K562 (cell line): ENCODE measurements around the gene TRIM68. TPM values are rescaled to one million over a fixed set of nuclear protein-coding genes. Genes with fewer than 3 reads are reported as not detected.
A peak's percentile ranks its signal among the peaks of the same experiment; 100 is the strongest.

Experiments used
- ARID3B ChIP-seq: fragments of 250-450 bp; sonication (Bioruptor Pico); IDR thresholded peaks from 2 replicates; pipeline ENCODE4 v1.4.0; 2020; ENCODE audit warnings: borderline replicate concordance
- BRF1 ChIP-seq: IDR thresholded peaks from 3 replicates; pipeline ENCODE4 v1.6.1; 2011; ENCODE audit warnings: borderline replicate concordance, mild to moderate bottlenecking; ENCODE audit not compliant: insufficient read length; ENCODE audit errors: extremely low read depth
- CEBPZ ChIP-seq: fragments of 150-350 bp; IDR thresholded peaks from 2 replicates; pipeline ENCODE4 v1.6.1; 2014; ENCODE audit warnings: low read depth, mild to moderate bottlenecking, low read length, borderline replicate concordance
- E2F1 ChIP-seq: sonication (generic); formaldehyde crosslinking; IDR thresholded peaks from 2 replicates; pipeline ENCODE4 v1.8.1; 2023; ENCODE audit warnings: mild to moderate bottlenecking, missing genetic modification reagents, moderate library complexity
- EP300 ChIP-seq: IDR thresholded peaks from 2 replicates; pipeline ENCODE4 v1.6.1; 2012; ENCODE audit warnings: low read length, improper control_type of control experiment
- ERF ChIP-seq: fragments of 450-650 bp; formaldehyde crosslinking; IDR thresholded peaks from 2 replicates; pipeline ENCODE4 v1.4.0; 2020; ENCODE audit warnings: mild to moderate bottlenecking, mixed read lengths
- HNRNPK ChIP-seq: fragments of 200-400 bp; formaldehyde crosslinking; IDR thresholded peaks from one replicate; pipeline ENCODE4 v1.6.1; 2018; ENCODE audit warnings: mild to moderate bottlenecking, low read depth, low read length; ENCODE audit not compliant: poor library complexity, severe bottlenecking
- KLF13 ChIP-seq: fragments of 450-650 bp; IDR thresholded peaks from 2 replicates; pipeline ENCODE4 v1.6.1; 2016; ENCODE audit warnings: missing genetic modification characterization, low read depth, mild to moderate bottlenecking, missing compliant biosample characterization, moderate library complexity, borderline replicate concordance
- KLF6 ChIP-seq: fragments of 250-450 bp; sonication (Bioruptor Pico); IDR thresholded peaks from 2 replicates; pipeline ENCODE4 v1.4.0; 2020; ENCODE audit warnings: mild to moderate bottlenecking, moderate library complexity, borderline replicate concordance
- LARP7 ChIP-seq: fragments of 450-650 bp; IDR thresholded peaks from 2 replicates; pipeline ENCODE4 v1.6.1; 2016
- NFE2L1 ChIP-seq: fragments of 450-650 bp; IDR thresholded peaks from 2 replicates; pipeline ENCODE4 v1.6.1; 2016; ENCODE audit warnings: missing genetic modification characterization, low read depth, mild to moderate bottlenecking, missing compliant biosample characterization, moderate library complexity, borderline replicate concordance
- PATZ1 ChIP-seq: fragments of 250-450 bp; sonication (Bioruptor Pico); IDR thresholded peaks from 2 replicates; pipeline ENCODE4 v1.5.0; 2020; ENCODE audit warnings: mild to moderate bottlenecking, borderline replicate concordance
- TAF15 ChIP-seq: fragments of 200-400 bp; formaldehyde crosslinking; IDR thresholded peaks from 2 replicates; pipeline ENCODE4 v1.6.1; 2017; ENCODE audit warnings: mild to moderate bottlenecking, low read depth, low read length, moderate library complexity
- U2AF2 ChIP-seq: fragments of 200-400 bp; formaldehyde crosslinking; optimal IDR thresholded peaks from 2 replicates; pipeline ENCODE3; 2017; ENCODE audit warnings: low read depth, mild to moderate bottlenecking, low read length
- ZBTB9 ChIP-seq: fragments of 450-650 bp; formaldehyde crosslinking; IDR thresholded peaks from 2 replicates; pipeline ENCODE4 v1.4.0; 2020; ENCODE audit warnings: mild to moderate bottlenecking, moderate library complexity
- ZKSCAN3 ChIP-seq: fragments of 250-450 bp; sonication (Bioruptor Pico); IDR thresholded peaks from 2 replicates; pipeline ENCODE4 v1.4.0; 2020
- ZNF146 ChIP-seq: IDR thresholded peaks from one replicate; pipeline ENCODE4 v1.6.1; 2018; ENCODE audit warnings: missing compliant biosample characterization; ENCODE audit not compliant: unreplicated experiment
- polyA plus RNA-seq, 8 experiments: library from polyadenylated mRNA; depleted of rRNA in 4 of 8; stranded (reverse) in 5 of 8; unstranded in 3 of 8; fragments of >200 nt; fragmentation: Nextera tagmentation in 2 of 8; fragmentation: Illumina TruSeq in 1 of 8; extraction: Ambion mirVana in 2 of 8; extraction: Trizol in 1 of 8; gene quantifications; 2 replicates each; pipeline versions ENCODE4 v1.2.1 to v1.2.3, GENCODE V29; 2011 to 2014; ENCODE audit warnings: inconsistent platforms in 1 of 8, missing spikeins in 1 of 8
- total RNA-seq, 7 experiments: library from RNA; depleted of rRNA in 6 of 7; stranded (reverse); fragments of >200 nt in 6 of 7; fragmentation: Illumina TruSeq in 2 of 7; extraction: Trizol in 2 of 7; gene quantifications; 2 replicates each; pipeline versions ENCODE4 v1.2.1 to v1.2.3, GENCODE V29; 2011 to 2021; ENCODE audit warnings: low replicate concordance in 1 of 7

TRIM68 gene
- total and polyA plus RNA-seq, 9 of the 15 experiments (the other 6 are each of a cell fraction or from before 2014, with no cell fraction given): 5.2 to 10.9 (median 7.9) TPM

GRCh38 chr11:4607781-4608666, at the start of gene TRIM68 (continued):
- TF ChIP-seq CEBPZ (peak; percentile 57; the same call in 1 of the 2 replicates), ZNF146 (CRISPR knock-in tag) (no peak), TAF15 (no peak), ARID3B (CRISPR knock-in tag) (no peak), ERF (CRISPR knock-in tag) (no peak), HNRNPK (no peak), PATZ1 (no peak), LARP7 (no peak), ZKSCAN3 (CRISPR knock-in tag) (no peak), KLF6 (CRISPR knock-in tag) (no peak), BRF1 (no peak), E2F1 (no peak), EP300 (no peak), U2AF2 (no peak), NFE2L1 (tag) (no peak), ZBTB9 (no peak), KLF13 (no peak)
